ENCODE measurements around the gene GRID2IP.
"Not testable (repeated sequence)": the region's sequence is repeated elsewhere in the genome, so short reads cannot be mapped to it uniquely, and the experiment has no call there.

The GRID2IP gene

GRCh38 chr7:6579446-6579845, 28.2 kb upstream of the GRID2IP start:
- DNase-seq (ENCODE audit: low spot score), result no peak
- in situ Hi-C loops (cut with MboI; ENCODE audit: low sequenced_read_pairs, unreplicated experiment), result no loop called here
- no peak for TF ChIP-seq CTCF (IDR thresholded peaks at IDR 0.05; ENCODE audit: borderline replicate concordance, control extremely low read depth, extremely low read depth, insufficient read depth, missing control alignments)

- in situ Hi-C loops (cut with MboI; ENCODE audit: low sequenced_read_pairs, unreplicated experiment), result no loop called here
- TF ChIP-seq CTCF (IDR thresholded peaks at IDR 0.05; ENCODE audit: borderline replicate concordance, control extremely low read depth, extremely low read depth, insufficient read depth, missing control alignments), result no peak
These were observed 27.1 kb upstream of the GRID2IP start for GRCh38 chr7:6578114-6579084.

GRCh38 chr7:6577369-6578113, 26.3 kb upstream of the GRID2IP start, which contains the start of gene ZDHHC4:
Gene ZDHHC4, plus strand, starts transcription at chr7:6577454. Its CDS starts 3,108 bp downstream, at chr7:6580562.
- DNase-seq (ENCODE audit: low spot score), result peak; percentile 99
- in situ Hi-C loops (cut with MboI; ENCODE audit: low sequenced_read_pairs, unreplicated experiment), result no loop called here
- TF ChIP-seq CTCF (IDR thresholded peaks at IDR 0.05; ENCODE audit: borderline replicate concordance, control extremely low read depth, extremely low read depth, insufficient read depth, missing control alignments), result no peak

More at GRCh38 chr7:6578114-6579084, 27.1 kb upstream of the GRID2IP start:
- DNase-seq (ENCODE audit: low spot score), result no peak

GRCh38 chr7:6576867-6577368, 25.7 kb upstream of the GRID2IP start:
- DNase-seq (ENCODE audit: low spot score), result not testable (repeated sequence)

GRCh38 chr7:6576024-6576866, 25.0 kb upstream of the GRID2IP start:
- in situ Hi-C loops (cut with MboI; ENCODE audit: low sequenced_read_pairs, unreplicated experiment), result no loop called here
- TF ChIP-seq CTCF (IDR thresholded peaks at IDR 0.05; ENCODE audit: borderline replicate concordance, control extremely low read depth, extremely low read depth, insufficient read depth, missing control alignments), result peak; percentile 1
- no peak for DNase-seq (ENCODE audit: low spot score)

More at GRCh38 chr7:6576867-6577368, 25.7 kb upstream of the GRID2IP start:
- in situ Hi-C loops (cut with MboI; ENCODE audit: low sequenced_read_pairs, unreplicated experiment), result not testable (repeated sequence)

GRCh38 chr7:6575281-6576023, 24.2 kb upstream of the GRID2IP start:
- DNase-seq (ENCODE audit: low spot score), result no peak
- TF ChIP-seq CTCF (IDR thresholded peaks at IDR 0.05; ENCODE audit: borderline replicate concordance, control extremely low read depth, extremely low read depth, insufficient read depth, missing control alignments), result no peak
- in situ Hi-C loops (cut with MboI; ENCODE audit: low sequenced_read_pairs, unreplicated experiment), result no loop called here

Measured in GM13976 (cell line).